Body of pancreas (tissue), 4 donors: ENCODE measurements around the gene SPAST. TPM values are rescaled to one million over a fixed set of nuclear protein-coding genes. Genes with fewer than 3 reads are reported as not detected.
"Not testable (repeated sequence)": the region's sequence is repeated elsewhere in the genome, so short reads cannot be mapped to it uniquely, and the experiment has no call there.

Source experiments
- ATAC-seq: fragments of 150-250 bp; one replicate; pipeline ENCODE4 v1.9.1; 2016
- DNase-seq, 4 donors: peaks; one replicate each; pipeline ENCODE4 v3.0.0-alpha.2; 2019
- H3K27ac ChIP-seq, 4 donors: fragments of 200-600 bp; sonication (generic); 1 replicate in 3 of 4; 2 replicates in 1 of 4; pipeline versions ENCODE4 v1.5.1 to v1.6.1; 2016 to 2019; ENCODE audit warnings: mild to moderate bottlenecking in 1 of 4, mixed read lengths in 1 of 4, moderate library complexity in 1 of 4
- H3K27me3 ChIP-seq, 2 donors: fragments of 200-600 bp; sonication (generic); one replicate each; pipeline ENCODE4 v1.6.0; 2016; ENCODE audit warnings: mild to moderate bottlenecking in 1 of 2
- H3K36me3 ChIP-seq, 2 donors: fragments of 200-600 bp; sonication (generic); replicated peaks in 1 of 2; 2 replicates each; pipeline ENCODE4 v1.5.1; 2016; ENCODE audit warnings: low read depth in 2 of 2; ENCODE audit not compliant: insufficient read depth in 1 of 2
- H3K4me1 ChIP-seq: fragments of 200-600 bp; sonication (generic); one replicate; pipeline ENCODE4 v1.6.0; 2016
- H3K4me3 ChIP-seq, 2 donors: fragments of 200-600 bp; sonication (generic); 1 replicate in 1 of 2; 2 replicates in 1 of 2; pipeline ENCODE4 v1.5.1; 2016 to 2019
- H3K9me3 ChIP-seq, 3 donors: fragments of 200-600 bp; sonication (generic); 1 replicate in 2 of 3; 2 replicates in 1 of 3; pipeline ENCODE4 v1.5.1; 2016
- POLR2A ChIP-seq, 3 donors: fragments of 450-650 bp; IDR thresholded peaks; one replicate each; pipeline ENCODE4 v1.6.1; 2016; ENCODE audit warnings: antibody characterized with exemption in 3 of 3, mild to moderate bottlenecking in 2 of 3
- WGBS, 2 donors: methylation state at CpG; one replicate each; pipeline ENCODE4 v1.1.5; 2017; 5-methylcytosine and 5-hydroxymethylcytosine counted together
- intact Hi-C: fragments of 100-400 bp; cut with DNase I; formaldehyde crosslinking; loops from one replicate; pipeline ENCODE4 v1.15.1; 2023
- total RNA-seq, 2 donors: library from RNA; depleted of rRNA; stranded (reverse); fragments of >200 nt; gene quantifications; one replicate each; pipeline ENCODE4 v1.1.0, GENCODE V29; 2016
- TF ChIP-seq, protein P1 (sequence below), 7 experiments: fragments of 450-650 bp in 4 of 7; fragments of 200-600 bp in 3 of 7; sonication (generic) in 3 of 7; IDR thresholded peaks; one replicate each; pipeline ENCODE4 v1.5.1; 2016 to 2019; ENCODE audit warnings: antibody characterized with exemption in 7 of 7

SPAST gene
- total RNA-seq, 2 donors from 2014 or later, result 10.6 to 23.7 TPM

DNA sequence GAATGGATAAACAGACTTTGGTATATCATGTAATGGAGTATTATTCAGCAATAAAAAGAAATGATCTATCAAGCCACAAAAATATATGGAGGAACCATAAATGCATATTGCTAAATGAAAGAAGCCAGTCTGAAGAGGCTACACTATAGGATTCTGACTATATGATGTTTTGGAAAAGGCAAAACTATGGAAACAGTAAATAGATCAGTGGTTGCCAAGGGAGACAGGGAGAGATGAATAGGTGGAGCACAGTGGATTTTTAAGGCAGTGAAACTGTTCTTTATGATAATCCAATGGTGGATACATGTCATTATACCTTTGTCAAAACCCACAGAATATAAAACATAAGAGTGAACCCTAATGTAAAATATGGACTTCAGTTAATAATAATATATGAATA is 61.3 kb downstream of the SPAST start:
- no peak overlapping the region for H3K4me3 ChIP-seq
- intact Hi-C loops, result no loop called here
- no peak overlapping the region for H3K27ac ChIP-seq
- TF ChIP-seq, protein P1, sequence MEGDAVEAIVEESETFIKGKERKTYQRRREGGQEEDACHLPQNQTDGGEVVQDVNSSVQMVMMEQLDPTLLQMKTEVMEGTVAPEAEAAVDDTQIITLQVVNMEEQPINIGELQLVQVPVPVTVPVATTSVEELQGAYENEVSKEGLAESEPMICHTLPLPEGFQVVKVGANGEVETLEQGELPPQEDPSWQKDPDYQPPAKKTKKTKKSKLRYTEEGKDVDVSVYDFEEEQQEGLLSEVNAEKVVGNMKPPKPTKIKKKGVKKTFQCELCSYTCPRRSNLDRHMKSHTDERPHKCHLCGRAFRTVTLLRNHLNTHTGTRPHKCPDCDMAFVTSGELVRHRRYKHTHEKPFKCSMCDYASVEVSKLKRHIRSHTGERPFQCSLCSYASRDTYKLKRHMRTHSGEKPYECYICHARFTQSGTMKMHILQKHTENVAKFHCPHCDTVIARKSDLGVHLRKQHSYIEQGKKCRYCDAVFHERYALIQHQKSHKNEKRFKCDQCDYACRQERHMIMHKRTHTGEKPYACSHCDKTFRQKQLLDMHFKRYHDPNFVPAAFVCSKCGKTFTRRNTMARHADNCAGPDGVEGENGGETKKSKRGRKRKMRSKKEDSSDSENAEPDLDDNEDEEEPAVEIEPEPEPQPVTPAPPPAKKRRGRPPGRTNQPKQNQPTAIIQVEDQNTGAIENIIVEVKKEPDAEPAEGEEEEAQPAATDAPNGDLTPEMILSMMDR (IDR thresholded peaks at IDR 0.05), result no peak
- no peak for TF ChIP-seq POLR2A (IDR thresholded peaks at IDR 0.05)
- no peaks in the 10 kb centered on the region for H3K4me1 ChIP-seq
- peaks cover 0 to 5% of the 10 kb centered on the region in 2 donors for H3K36me3 ChIP-seq
- ATAC-seq (no peak), DNase-seq (no peak)
- H3K9me3 ChIP-seq, result no peaks in the 10 kb centered on the region
- H3K27me3 ChIP-seq, result no peaks in the 10 kb centered on the region

GRCh38 chr2:32128636-32129035 is 65.3 kb downstream of the SPAST start:
- Histone ChIP-seq H3K9me3 (no peaks in the 10 kb centered on the region), H3K4me3 (no peak overlapping the region), H3K4me1 (no peaks in the 10 kb centered on the region), H3K27me3 (no peaks in the 10 kb centered on the region), H3K27ac (no peak overlapping the region), H3K36me3 (peaks cover 0 to 5% of the 10 kb centered on the region in 2 donors)
- DNase-seq, result no peak
- intact Hi-C loops, result no loop called here
- ATAC-seq, result no peak
- WGBS, 2 donors, result 90 to 95% methylated on average over 1 of the region's 1 CpG
- TF ChIP-seq, protein P1 (IDR thresholded peaks at IDR 0.05), result no peak
- no peak for TF ChIP-seq POLR2A (IDR thresholded peaks at IDR 0.05)

- TF ChIP-seq, protein P1 (IDR thresholded peaks at IDR 0.05), result no peak
- TF ChIP-seq POLR2A (IDR thresholded peaks at IDR 0.05), result no peak
- intact Hi-C loops, result no loop called here
- Histone ChIP-seq H3K4me1 (no peaks in the 10 kb centered on the region), H3K36me3 (peaks cover 0 to 5% of the 10 kb centered on the region in 2 donors), H3K4me3 (no peak overlapping the region), H3K27ac (no peak overlapping the region), H3K9me3 (no peaks in the 10 kb centered on the region), H3K27me3 (no peaks in the 10 kb centered on the region)
- DNase-seq (no peak), ATAC-seq (no peak)
- WGBS, 2 donors, result 94 to 97% methylated on average over 2 of the region's 2 CpGs
These were observed 65.7 kb downstream of the SPAST start for GRCh38 chr2:32129086-32129485.

DNA sequence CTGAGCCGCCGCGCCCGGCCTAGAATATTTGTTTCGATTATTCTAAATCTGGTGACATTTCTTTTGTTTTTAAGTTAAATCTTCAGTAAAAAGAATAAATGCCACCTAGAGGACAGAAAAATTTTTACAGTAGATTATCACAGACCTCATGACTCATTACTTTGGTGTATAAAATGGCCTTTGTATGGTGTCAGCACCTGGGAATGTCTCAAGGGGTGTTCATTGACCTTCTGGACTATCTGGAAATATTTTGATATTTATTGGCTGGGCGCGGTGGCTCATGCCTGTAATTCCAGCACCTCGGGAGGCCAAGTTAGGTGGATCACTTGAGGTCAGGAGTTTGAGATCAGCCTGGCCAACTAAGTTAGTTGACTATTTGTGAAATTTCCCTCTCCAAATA is 72.1 kb downstream of the SPAST start:
- Histone ChIP-seq H3K27me3 (no peaks in the 10 kb centered on the region), H3K27ac (peak overlapping the region in 2 of 4 donors; percentile 27 to 43), H3K4me3 (no peak overlapping the region), H3K4me1 (peaks cover 4% of the 10 kb centered on the region), H3K36me3 (no peaks in the 10 kb centered on the region), H3K9me3 (no peaks in the 10 kb centered on the region)
- TF ChIP-seq POLR2A (IDR thresholded peaks at IDR 0.05), result no peak
- TF ChIP-seq, protein P1 (IDR thresholded peaks at IDR 0.05), result peak in 5 of 7 experiments; percentile 25 to 44 (median 42)
- WGBS, 2 donors, result 59 to 64% methylated on average over 8 of the region's 8 CpGs
- peak; percentile 94 for ATAC-seq
- intact Hi-C loops, result no loop called here
- DNase-seq, result peak; percentile 21 to 57 (median 34)

DNA sequence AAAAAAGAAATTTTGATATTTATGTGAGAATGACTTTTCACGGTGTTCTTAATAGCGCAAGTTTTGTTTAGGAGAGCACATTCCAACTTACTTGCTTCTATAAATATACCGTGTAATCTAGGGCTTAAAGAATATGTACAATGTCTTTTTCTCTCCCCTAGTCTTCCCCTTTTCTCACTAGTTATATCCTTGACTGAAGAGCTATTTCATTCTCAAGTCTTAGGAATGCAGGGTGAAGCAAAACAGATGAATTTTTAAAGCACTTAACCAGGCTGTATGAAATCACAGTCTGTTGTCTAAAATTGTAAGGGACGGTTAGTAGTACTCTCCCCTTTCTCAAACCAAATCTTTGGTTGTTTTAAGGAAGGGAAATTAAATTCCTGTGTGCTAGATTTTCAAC is 72.7 kb downstream of the SPAST start:
- WGBS, 2 donors, result 92 to 94% methylated on average over 4 of the region's 4 CpGs
- no peak for DNase-seq
- Histone ChIP-seq H3K4me1 (peaks cover 4% of the 10 kb centered on the region), H3K36me3 (no peaks in the 10 kb centered on the region), H3K9me3 (no peaks in the 10 kb centered on the region), H3K27me3 (no peaks in the 10 kb centered on the region), H3K4me3 (no peak overlapping the region), H3K27ac (no peak overlapping the region)
- ATAC-seq, result no peak
- intact Hi-C loops, result no loop called here
- TF ChIP-seq POLR2A (IDR thresholded peaks at IDR 0.05), result no peak
- TF ChIP-seq, protein P1 (IDR thresholded peaks at IDR 0.05), result no peak

DNA sequence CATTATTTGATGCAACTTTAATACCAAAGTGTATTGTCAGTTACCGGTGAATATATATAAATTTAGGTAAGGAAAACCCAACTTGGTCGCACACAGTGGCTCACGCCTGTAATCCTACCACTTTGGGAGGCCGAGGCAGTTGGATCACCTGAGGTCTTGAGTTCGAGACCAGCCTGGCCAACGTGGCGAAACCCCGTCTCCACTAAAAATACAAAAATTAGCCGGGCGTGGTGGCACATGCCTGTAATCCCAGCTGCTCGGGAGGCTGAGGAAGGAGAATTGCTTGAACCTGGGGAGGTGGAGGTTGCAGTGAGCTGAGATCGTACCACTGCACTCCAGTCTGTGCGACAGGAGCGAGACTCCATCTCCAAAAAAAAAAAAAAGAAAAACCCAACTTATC is 88.2 kb downstream of the SPAST start:
- not testable (repeated sequence) for ATAC-seq

More for the DNA sequence above, 88.2 kb downstream of the SPAST start:
- DNase-seq, H3K36me3 ChIP-seq, H3K27me3 ChIP-seq, H3K4me1 ChIP-seq, H3K27ac ChIP-seq, intact Hi-C loops, H3K9me3 ChIP-seq, H3K4me3 ChIP-seq: not testable (repeated sequence)
- 94 to 96% methylated on average over 14 of the region's 14 CpGs for WGBS, 2 donors
